Sigmoid colon (tissue), 7 donors: Measurements from ENCODE around the gene DDR2. TPM values are rescaled to one million over a fixed set of nuclear protein-coding genes. Genes with fewer than 3 reads are reported as not detected.

ENCODE experiments used
- DNase-seq: peaks from one replicate; pipeline ENCODE4 v3.0.0-alpha.2; 2019
- H3K27ac ChIP-seq, 4 donors: fragments of 200-600 bp; sonication (generic); one replicate each; pipeline ENCODE4 v1.5.1; 2016 to 2019; ENCODE audit warnings: mild to moderate bottlenecking in 1 of 4
- H3K27me3 ChIP-seq, 3 donors: fragments of 200-600 bp; sonication (generic); one replicate each; pipeline ENCODE4 v1.5.1; 2019; ENCODE audit warnings: mild to moderate bottlenecking in 1 of 3
- H3K36me3 ChIP-seq, 4 donors: fragments of 200-600 bp; sonication (generic); one replicate each; pipeline ENCODE4 v1.5.1; 2016 to 2019
- H3K4me1 ChIP-seq, 4 donors: fragments of 200-600 bp; sonication (generic); one replicate each; pipeline ENCODE4 v1.5.1; 2017 to 2019
- H3K4me3 ChIP-seq, 4 donors: fragments of 200-600 bp; sonication (generic); one replicate each; pipeline ENCODE4 v1.5.1; 2017 to 2019; ENCODE audit warnings: mild to moderate bottlenecking in 2 of 4, moderate library complexity in 1 of 4
- H3K9me3 ChIP-seq, 4 donors: fragments of 200-600 bp in 3 of 4; sonication (generic) in 3 of 4; one replicate each; pipeline versions ENCODE4 v1.5.1 to v1.6.1; 2013 to 2019
- EP300 ChIP-seq, 4 donors: sonication (generic); formaldehyde crosslinking; IDR thresholded peaks; one replicate each; pipeline ENCODE4 v1.6.1; 2017; ENCODE audit warnings: antibody characterized with exemption in 4 of 4
- POLR2A ChIP-seq, 2 donors: fragments of 450-650 bp; IDR thresholded peaks; one replicate each; pipeline ENCODE4 v1.6.1; 2016; ENCODE audit warnings: antibody characterized with exemption in 2 of 2, mild to moderate bottlenecking in 2 of 2, moderate library complexity in 2 of 2
- POLR2AphosphoS5 ChIP-seq, 4 donors: sonication (generic); formaldehyde crosslinking; IDR thresholded peaks; one replicate each; pipeline ENCODE4 v1.6.1; 2017; ENCODE audit warnings: antibody characterized with exemption in 4 of 4
- WGBS, 2 donors: extraction: QIAGEN DNeasy Blood & Tissue Kit; methylation state at CpG; one replicate each; pipeline ENCODE4 v1.1.7; 2013; 5-methylcytosine and 5-hydroxymethylcytosine counted together
- intact Hi-C: fragments of 100-400 bp; cut with DNase I; formaldehyde crosslinking; loops from one replicate; pipeline ENCODE4 v1.15.1; 2023
- polyA plus RNA-seq, 3 donors: library from polyadenylated mRNA; stranded (reverse); fragments of 200-250 nt; gene quantifications; one replicate each; pipeline ENCODE4 v1.2.3, GENCODE V29; 2013
- total RNA-seq, 4 donors: library from RNA; depleted of rRNA; stranded (reverse); fragments of >200 nt; gene quantifications; one replicate each; pipeline ENCODE4 v1.1.0, GENCODE V29; 2016
- TF ChIP-seq, protein P1 (sequence below), 4 experiments: fragments of 450-650 bp in 3 of 4; fragments of 200-600 bp in 1 of 4; IDR thresholded peaks; one replicate each; pipeline ENCODE4 v1.5.1; 2016 to 2019; ENCODE audit warnings: antibody characterized with exemption in 4 of 4, mild to moderate bottlenecking in 3 of 4, moderate library complexity in 2 of 4
- donor health status: healthy with polysubstance abuse.
- donor health status: Bipolar disorder and iron deficiency.
- donor health status: healthy.

Gene DDR2
- total and polyA plus RNA-seq, 7 donors: 3.5 to 236 (median 150) TPM

DNA sequence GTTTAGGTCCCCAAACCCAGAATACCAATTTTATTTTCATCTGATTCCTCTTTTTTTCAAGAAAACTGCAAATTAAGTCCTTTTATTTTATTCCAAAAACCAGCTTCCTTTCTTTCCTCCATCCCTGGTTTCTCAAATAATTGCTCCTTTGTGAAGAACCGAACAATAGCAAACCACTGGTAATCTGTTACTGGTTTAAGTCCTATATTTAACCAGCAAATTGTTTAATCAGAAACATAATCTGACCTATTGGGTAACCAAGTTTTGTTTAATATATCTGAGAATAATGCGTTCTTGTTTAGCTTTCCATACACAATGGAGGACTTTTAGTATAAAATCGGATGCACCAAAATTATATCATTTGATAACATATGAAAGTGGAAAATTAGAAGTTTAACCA, 13.2 kb upstream of the DDR2 start:
- DNase-seq: no peak
- intact Hi-C loops: no loop called here
- Histone ChIP-seq H3K4me1 (peaks cover 0 to 9% (median under 1%) of the 10 kb centered on the region in 4 donors), H3K27ac (no peak overlapping the region), H3K9me3 (peaks cover 0 to 4% (median 0%) of the 10 kb centered on the region in 4 donors), H3K36me3 (no peaks in the 10 kb centered on the region), H3K4me3 (no peak overlapping the region), H3K27me3 (no peaks in the 10 kb centered on the region)
- TF ChIP-seq POLR2A (IDR thresholded peaks at IDR 0.05): no peak
- TF ChIP-seq POLR2AphosphoS5 (IDR thresholded peaks at IDR 0.05): no peak
- TF ChIP-seq EP300 (IDR thresholded peaks at IDR 0.05): no peak
- TF ChIP-seq, protein P1, sequence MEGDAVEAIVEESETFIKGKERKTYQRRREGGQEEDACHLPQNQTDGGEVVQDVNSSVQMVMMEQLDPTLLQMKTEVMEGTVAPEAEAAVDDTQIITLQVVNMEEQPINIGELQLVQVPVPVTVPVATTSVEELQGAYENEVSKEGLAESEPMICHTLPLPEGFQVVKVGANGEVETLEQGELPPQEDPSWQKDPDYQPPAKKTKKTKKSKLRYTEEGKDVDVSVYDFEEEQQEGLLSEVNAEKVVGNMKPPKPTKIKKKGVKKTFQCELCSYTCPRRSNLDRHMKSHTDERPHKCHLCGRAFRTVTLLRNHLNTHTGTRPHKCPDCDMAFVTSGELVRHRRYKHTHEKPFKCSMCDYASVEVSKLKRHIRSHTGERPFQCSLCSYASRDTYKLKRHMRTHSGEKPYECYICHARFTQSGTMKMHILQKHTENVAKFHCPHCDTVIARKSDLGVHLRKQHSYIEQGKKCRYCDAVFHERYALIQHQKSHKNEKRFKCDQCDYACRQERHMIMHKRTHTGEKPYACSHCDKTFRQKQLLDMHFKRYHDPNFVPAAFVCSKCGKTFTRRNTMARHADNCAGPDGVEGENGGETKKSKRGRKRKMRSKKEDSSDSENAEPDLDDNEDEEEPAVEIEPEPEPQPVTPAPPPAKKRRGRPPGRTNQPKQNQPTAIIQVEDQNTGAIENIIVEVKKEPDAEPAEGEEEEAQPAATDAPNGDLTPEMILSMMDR (IDR thresholded peaks at IDR 0.05): no peak
- WGBS, 2 donors: 89 to 94% methylated on average over 3 of the region's 3 CpGs

DNA sequence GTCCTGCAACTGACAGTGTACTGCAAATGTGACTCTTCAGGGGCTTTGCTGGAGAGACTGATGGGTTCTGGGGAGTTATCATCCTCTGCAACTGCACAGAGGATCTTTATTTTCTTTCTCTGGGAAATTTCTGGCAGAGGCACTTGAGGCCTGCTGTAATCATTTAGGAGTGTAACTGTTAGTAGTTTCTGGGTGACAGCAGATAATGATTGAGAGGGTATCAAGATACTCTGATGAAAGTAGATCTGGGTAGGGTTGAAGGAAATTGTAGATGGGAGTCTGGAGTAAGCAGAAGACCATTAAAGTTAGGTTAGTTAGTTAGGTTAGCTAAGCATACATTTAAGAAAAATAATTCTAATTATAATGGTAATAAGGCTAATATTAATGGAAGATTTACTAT, 11.0 kb upstream of the DDR2 start:
- Histone ChIP-seq H3K9me3 (peaks cover 0 to 4% (median 0%) of the 10 kb centered on the region in 4 donors), H3K4me1 (peaks cover 0 to 31% (median 18%) of the 10 kb centered on the region in 4 donors), H3K4me3 (no peak overlapping the region), H3K27ac (no peak overlapping the region), H3K27me3 (no peaks in the 10 kb centered on the region), H3K36me3 (no peaks in the 10 kb centered on the region)
- no peak for TF ChIP-seq EP300 (IDR thresholded peaks at IDR 0.05)
- no peak for TF ChIP-seq POLR2A (IDR thresholded peaks at IDR 0.05)
- TF ChIP-seq, protein P1 (IDR thresholded peaks at IDR 0.05): no peak
- TF ChIP-seq POLR2AphosphoS5 (IDR thresholded peaks at IDR 0.05): no peak
- no peak for DNase-seq
- intact Hi-C loops: no loop called here

DNA sequence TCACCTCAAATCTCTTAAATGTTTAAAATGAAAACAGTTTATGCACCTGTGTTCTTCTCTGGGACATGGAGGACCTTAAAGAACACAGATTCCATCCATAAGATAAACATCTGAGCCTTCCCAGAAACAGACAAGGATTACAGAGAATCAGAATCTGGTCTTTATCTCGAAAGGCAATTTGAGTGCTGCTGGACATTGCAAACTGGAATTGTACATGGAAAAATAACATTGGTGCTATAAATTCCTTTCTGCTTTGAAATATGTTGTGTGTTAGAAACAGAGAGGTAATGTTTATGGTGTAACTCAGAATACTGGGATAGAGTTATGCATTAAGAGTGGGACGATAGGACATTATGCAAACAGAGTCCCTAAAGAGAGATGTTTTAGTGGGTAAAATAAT, 6.6 kb upstream of the DDR2 start:
- no peak for TF ChIP-seq POLR2A (IDR thresholded peaks at IDR 0.05)
- TF ChIP-seq POLR2AphosphoS5 (IDR thresholded peaks at IDR 0.05): peak in 3 of 4 donors; percentile 53 to 72 (median 61)
- TF ChIP-seq, protein P1 (IDR thresholded peaks at IDR 0.05): no peak
- peak in 1 of 4 donors; percentile 46 for TF ChIP-seq EP300 (IDR thresholded peaks at IDR 0.05)
- WGBS, 2 donors: 66 to 71% methylated on average over 2 of the region's 2 CpGs
- DNase-seq: no peak
- H3K27me3 ChIP-seq: no peaks in the 10 kb centered on the region
- H3K9me3 ChIP-seq: no peaks in the 10 kb centered on the region
- H3K27ac ChIP-seq: peak overlapping the region; percentile 74 to 94 (median 87)
- intact Hi-C loops: loop anchor here (5.0 kb wide), 1 partner anchor 167 kb away; the partner anchor contains the start of gene HSD17B7
- H3K36me3 ChIP-seq: no peaks in the 10 kb centered on the region
- H3K4me1 ChIP-seq: peaks cover 0 to 68% (median 59%) of the 10 kb centered on the region in 4 donors
- no peak overlapping the region for H3K4me3 ChIP-seq

DNA sequence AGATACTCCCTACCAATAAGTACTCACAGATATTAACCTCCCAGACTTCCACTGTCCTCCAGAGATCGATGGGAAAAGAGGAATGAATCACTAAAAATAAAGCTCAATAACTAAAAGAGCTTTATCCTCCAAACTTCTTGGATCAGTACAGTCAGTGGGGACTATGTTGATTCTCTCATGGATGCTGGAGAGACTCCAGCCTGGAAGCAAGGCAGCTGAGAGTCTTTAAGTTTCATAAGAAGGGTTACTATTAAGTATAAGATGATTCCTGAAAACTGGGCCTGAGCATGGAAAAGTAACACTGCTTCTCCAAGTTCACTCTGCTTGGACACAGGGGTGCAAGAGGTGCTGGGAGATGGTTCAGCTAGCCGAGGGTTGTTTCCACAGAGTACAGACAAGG, 6.2 kb upstream of the DDR2 start:
- no peak for TF ChIP-seq EP300 (IDR thresholded peaks at IDR 0.05)
- TF ChIP-seq, protein P1 (IDR thresholded peaks at IDR 0.05): no peak
- H3K27ac ChIP-seq: peak overlapping the region; percentile 74 to 94 (median 87)
- no peaks in the 10 kb centered on the region for H3K36me3 ChIP-seq
- peak; percentile 73 for DNase-seq
- WGBS, 2 donors: 65 to 70% methylated on average over 2 of the region's 2 CpGs
- no peaks in the 10 kb centered on the region for H3K27me3 ChIP-seq
- H3K4me3 ChIP-seq: peak overlapping the region in 3 of 4 donors; percentile 30 to 31 (median 30)
- H3K4me1 ChIP-seq: peaks cover 0 to 70% (median 63%) of the 10 kb centered on the region in 4 donors
- intact Hi-C loops: loop anchor here (5.0 kb wide), 1 partner anchor 166 kb away; the partner anchor contains the start of gene HSD17B7
- H3K9me3 ChIP-seq: no peaks in the 10 kb centered on the region

DNA sequence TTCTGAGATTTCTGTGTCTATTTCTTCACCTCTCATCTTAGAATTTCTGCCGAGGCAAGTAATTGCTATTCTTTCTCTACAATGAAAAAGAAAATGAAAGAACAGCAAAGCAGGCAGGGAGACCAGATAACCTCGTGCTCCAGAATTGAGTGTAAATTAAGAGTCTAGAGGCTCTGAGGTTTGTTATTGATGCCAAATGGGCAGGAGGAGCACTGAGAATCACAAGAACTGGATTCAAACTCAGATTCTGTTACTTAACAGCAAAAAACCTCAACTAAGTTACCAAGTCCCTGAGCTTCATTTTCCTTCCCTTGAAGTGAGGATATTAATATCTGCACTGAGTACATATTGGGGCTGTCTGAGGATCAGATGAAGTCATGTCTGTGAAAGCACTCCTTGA, 5.5 kb upstream of the DDR2 start:
- H3K27ac ChIP-seq: peak overlapping the region; percentile 74 to 94 (median 87)
- peak overlapping the region in 3 of 4 donors; percentile 30 to 31 (median 30) for H3K4me3 ChIP-seq
- intact Hi-C loops: loop anchor here (5.0 kb wide), 1 partner anchor 166 kb away; the partner anchor contains the start of gene HSD17B7
- H3K36me3 ChIP-seq: no peaks in the 10 kb centered on the region
- 22 to 35% methylated on average over 2 of the region's 2 CpGs for WGBS, 2 donors
- no peaks in the 10 kb centered on the region for H3K27me3 ChIP-seq
- no peak for DNase-seq
- H3K4me1 ChIP-seq: peaks cover 0 to 74% (median 67%) of the 10 kb centered on the region in 4 donors
- no peaks in the 10 kb centered on the region for H3K9me3 ChIP-seq
- TF ChIP-seq, protein P1 (IDR thresholded peaks at IDR 0.05): no peak
- TF ChIP-seq EP300 (IDR thresholded peaks at IDR 0.05) (no peak), POLR2AphosphoS5 (IDR thresholded peaks at IDR 0.05) (no peak), POLR2A (IDR thresholded peaks at IDR 0.05) (no peak)
